Measurements from ENCODE around the gene CDY2A.
"Not testable (repeated sequence)": the region's sequence is repeated elsewhere in the genome, so short reads cannot be mapped to it uniquely, and the experiment has no call there.

DNA sequence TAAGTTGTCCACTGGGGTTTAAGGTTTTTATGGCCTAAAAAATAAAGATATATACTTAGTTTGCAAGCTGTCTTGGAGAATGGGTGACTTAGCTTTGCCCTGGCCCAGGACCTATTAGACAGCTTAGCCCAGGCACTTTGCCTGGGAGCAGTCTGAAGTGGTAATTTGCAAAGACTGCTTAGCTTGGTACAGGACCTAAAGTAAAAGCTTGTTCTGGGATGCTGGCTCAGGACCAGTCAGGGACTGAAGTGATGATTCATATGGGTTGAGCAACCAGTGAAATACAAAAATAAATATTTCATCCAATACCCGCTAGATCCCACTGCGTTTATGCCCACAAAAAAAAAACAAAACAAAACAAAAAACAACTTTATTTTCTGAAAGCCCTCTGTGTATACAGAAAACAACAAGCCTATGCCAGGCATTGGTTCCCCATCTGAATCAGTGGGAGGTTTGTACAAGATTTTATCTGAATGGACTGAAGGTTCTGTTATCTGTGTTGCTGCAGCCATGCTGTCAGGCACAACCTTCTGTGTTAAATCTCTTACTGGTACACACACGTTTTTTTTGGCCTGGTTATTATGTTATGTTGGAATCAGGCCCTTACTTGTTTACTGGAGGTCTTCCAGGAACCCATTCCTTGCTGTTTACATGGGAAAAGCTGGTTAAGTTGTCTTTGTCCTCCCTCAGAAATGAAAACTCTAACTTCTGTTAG is 8.7 kb downstream of the CDY2A start:
- TF ChIP-seq, protein P1, sequence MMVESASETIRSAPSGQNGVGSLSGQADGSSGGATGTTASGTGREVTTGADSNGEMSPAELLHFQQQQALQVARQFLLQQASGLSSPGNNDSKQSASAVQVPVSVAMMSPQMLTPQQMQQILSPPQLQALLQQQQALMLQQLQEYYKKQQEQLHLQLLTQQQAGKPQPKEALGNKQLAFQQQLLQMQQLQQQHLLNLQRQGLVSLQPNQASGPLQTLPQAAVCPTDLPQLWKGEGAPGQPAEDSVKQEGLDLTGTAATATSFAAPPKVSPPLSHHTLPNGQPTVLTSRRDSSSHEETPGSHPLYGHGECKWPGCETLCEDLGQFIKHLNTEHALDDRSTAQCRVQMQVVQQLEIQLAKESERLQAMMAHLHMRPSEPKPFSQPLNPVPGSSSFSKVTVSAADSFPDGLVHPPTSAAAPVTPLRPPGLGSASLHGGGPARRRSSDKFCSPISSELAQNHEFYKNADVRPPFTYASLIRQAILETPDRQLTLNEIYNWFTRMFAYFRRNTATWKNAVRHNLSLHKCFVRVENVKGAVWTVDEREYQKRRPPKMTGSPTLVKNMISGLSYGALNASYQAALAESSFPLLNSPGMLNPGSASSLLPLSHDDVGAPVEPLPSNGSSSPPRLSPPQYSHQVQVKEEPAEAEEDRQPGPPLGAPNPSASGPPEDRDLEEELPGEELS (CRISPR knock-in tag; IDR thresholded peaks at IDR 0.05; ENCODE audit: borderline replicate concordance), result not testable (repeated sequence)
- not testable (repeated sequence) for TF ChIP-seq HCFC1 (IDR thresholded peaks at IDR 0.05; ENCODE audit: low read depth, low read length); GATAD2A (IDR thresholded peaks at IDR 0.05); PRMT5 (CRISPR knock-in tag; IDR thresholded peaks at IDR 0.05); RAD21 (CRISPR knock-in tag; conservative IDR thresholded peaks at IDR 0.05 in 1 of 2, IDR thresholded peaks at IDR 0.05 in 1 of 2); BRCA1 (IDR thresholded peaks at IDR 0.05); BRCA1 (CRISPR knock-in tag; IDR thresholded peaks at IDR 0.05); MLLT1 (IDR thresholded peaks at IDR 0.05)
- TF ChIP-seq, protein P2, sequence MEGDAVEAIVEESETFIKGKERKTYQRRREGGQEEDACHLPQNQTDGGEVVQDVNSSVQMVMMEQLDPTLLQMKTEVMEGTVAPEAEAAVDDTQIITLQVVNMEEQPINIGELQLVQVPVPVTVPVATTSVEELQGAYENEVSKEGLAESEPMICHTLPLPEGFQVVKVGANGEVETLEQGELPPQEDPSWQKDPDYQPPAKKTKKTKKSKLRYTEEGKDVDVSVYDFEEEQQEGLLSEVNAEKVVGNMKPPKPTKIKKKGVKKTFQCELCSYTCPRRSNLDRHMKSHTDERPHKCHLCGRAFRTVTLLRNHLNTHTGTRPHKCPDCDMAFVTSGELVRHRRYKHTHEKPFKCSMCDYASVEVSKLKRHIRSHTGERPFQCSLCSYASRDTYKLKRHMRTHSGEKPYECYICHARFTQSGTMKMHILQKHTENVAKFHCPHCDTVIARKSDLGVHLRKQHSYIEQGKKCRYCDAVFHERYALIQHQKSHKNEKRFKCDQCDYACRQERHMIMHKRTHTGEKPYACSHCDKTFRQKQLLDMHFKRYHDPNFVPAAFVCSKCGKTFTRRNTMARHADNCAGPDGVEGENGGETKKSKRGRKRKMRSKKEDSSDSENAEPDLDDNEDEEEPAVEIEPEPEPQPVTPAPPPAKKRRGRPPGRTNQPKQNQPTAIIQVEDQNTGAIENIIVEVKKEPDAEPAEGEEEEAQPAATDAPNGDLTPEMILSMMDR (IDR thresholded peaks at IDR 0.05 in 2 of 3, conservative IDR thresholded peaks at IDR 0.05 in 1 of 3; ENCODE audit: insufficient read depth in 2 of 3, low read depth in 1 of 3, low read length in 3 of 3), result not testable (repeated sequence)
